ENCODE data around the gene CHRNA3.
"Not testable (repeated sequence)": the region's sequence is repeated elsewhere in the genome, so short reads cannot be mapped to it uniquely, and the experiment has no call there.

Gene CHRNA3

DNA sequence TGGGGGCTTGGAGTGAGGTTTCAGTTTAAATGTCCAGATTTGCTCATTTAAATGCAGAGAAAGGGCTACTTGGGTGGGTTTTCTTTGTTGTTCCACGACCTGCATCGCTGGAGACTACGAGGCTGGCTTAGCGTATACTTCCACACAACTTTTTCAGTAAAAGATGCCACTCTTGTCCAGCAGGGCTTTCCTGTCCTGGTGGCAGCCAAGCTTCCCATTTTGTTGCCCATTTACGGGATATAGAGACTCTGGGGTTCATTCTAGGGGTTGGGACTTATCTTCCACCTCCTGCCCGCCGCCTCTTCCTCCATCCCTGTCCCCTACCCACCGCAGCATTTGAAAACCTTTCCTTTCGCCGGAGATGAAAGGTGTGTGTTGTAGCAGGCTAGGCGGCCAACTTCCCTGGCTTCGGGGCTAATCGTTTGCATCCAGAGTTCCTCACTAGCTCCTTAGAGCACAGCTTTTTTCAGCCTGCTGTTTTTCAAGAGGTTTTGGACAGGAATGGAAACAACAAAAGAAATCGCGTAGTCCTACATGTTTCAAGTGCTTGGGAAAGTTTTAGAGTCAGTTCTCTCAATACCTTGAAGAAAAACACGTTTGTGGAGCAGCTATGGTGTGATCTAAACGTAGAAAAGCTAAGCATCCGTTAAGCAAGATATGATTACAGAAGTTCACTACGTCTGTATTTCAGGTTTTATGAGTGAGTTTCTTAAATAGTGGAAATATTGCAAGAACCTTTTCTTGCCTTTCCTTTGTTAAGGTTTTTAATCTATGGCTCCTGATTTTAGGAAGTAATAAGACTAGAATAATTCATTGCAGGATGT, 54.6 kb downstream of the CHRNA3 start:
- Histone ChIP-seq H3K27ac (peak overlapping the region; percentile 82), H3K9ac (peak overlapping the region; percentile 89), H3K4me1 (peaks cover 31% of the 10 kb centered on the region), H3K4me2 (peak overlapping the region; percentile 87), H3K9me3 (no peaks in the 10 kb centered on the region), H3K36me3 (no peaks in the 10 kb centered on the region), H4K20me1 (peaks cover 11% of the 10 kb centered on the region), H3K4me3 (peak overlapping the region; percentile 91), H3K27me3 (no peaks in the 10 kb centered on the region)
- TF ChIP-seq Cebpa-rat (IDR thresholded peaks at IDR 0.05): no peak

DNA sequence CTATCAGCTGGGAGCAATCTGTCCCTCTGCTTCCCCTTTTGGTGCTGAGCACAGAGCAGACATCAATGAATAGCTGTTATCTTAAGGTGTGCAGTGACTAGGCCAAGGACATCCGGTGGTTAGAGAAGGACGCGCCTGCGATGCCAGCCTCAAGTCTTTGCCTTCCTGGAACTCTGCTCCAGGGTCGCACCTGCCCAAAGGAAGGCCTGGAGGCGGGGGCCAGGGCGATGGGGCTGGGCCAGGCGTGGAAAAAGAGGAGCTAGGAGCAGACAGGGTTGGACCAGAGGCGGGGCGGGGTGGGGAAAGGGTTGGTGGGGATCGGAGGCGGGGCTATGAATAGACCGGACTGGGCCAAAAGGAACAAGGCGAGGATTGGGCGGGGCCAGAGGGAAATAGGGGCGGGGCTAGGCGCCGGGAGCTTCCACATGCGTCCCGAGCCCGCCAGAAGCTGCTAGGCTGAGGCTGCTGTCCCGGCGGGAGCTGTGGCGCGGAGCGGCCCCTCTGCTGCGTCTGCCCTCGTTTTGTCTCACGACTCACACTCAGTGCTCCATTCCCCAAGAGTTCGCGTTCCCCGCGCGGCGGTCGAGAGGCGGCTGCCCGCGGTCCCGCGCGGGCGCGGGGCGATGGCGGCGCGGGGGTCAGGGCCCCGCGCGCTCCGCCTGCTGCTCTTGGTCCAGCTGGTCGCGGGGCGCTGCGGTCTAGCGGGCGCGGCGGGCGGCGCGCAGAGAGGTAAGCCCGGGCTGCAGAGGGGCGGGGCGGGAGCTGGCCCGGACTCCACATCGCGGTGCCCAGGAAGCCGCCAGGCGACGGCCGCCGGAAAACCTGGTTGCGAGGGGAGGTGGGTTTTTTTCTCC, 55.5 kb downstream of the CHRNA3 start, which contains the start of gene CHRNA5:
TSS of gene CHRNA5 (plus strand) at position 424 of the 854 bp plus-strand sequence. CDS start at position 624, 200 bp downstream.
- H3K4me2 ChIP-seq: peak within 1 kb of the TSS; percentile 87
- H3K4me3 ChIP-seq: peak within 1 kb of the TSS; percentile 91
- H3K9ac ChIP-seq: peak within 1 kb of the TSS; percentile 89
- no peaks in the 10 kb centered on the region for H3K9me3 ChIP-seq
- H3K27ac ChIP-seq: peak within 1 kb of the TSS; percentile 82
- H3K4me1 ChIP-seq: peaks cover 31% of the 10 kb centered on the region
- no peak for TF ChIP-seq Cebpa-rat (IDR thresholded peaks at IDR 0.05)
- no peaks in the 10 kb centered on the region for H3K27me3 ChIP-seq
- no peaks in the 10 kb centered on the region for H3K36me3 ChIP-seq
- H4K20me1 ChIP-seq: peaks cover 2% of the 10 kb centered on the region; the same call in 1 of the 2 replicates

DNA sequence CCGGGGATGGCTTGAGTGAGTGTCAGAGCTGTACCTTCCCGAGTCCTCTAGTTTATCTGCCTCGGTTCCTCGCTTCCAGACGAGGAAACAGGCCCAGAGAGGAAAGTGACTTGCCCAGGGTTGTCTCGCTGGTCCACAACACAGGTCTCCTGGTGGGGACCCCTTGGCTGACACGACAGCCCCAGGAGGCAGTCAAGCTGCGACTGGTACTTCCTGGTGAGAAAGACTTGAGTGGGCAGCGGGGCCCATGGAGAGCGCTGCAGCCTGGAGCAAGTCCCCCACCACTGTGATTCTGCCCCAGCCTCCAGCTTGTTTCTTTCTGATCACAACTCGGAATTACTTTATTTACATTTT, 56.1 kb downstream of the CHRNA3 start:
- peak overlapping the region; percentile 91 for H3K4me3 ChIP-seq
- no peaks in the 10 kb centered on the region for H3K9me3 ChIP-seq
- H3K9ac ChIP-seq: peak overlapping the region; percentile 89; the same call in 1 of the 2 replicates
- no peak for TF ChIP-seq Cebpa-rat (IDR thresholded peaks at IDR 0.05)
- no peaks in the 10 kb centered on the region for H4K20me1 ChIP-seq
- H3K4me1 ChIP-seq: peaks cover 31% of the 10 kb centered on the region
- no peak overlapping the region for H3K27ac ChIP-seq
- peak overlapping the region; percentile 87 for H3K4me2 ChIP-seq
- no peaks in the 10 kb centered on the region for H3K27me3 ChIP-seq
- no peaks in the 10 kb centered on the region for H3K36me3 ChIP-seq

DNA sequence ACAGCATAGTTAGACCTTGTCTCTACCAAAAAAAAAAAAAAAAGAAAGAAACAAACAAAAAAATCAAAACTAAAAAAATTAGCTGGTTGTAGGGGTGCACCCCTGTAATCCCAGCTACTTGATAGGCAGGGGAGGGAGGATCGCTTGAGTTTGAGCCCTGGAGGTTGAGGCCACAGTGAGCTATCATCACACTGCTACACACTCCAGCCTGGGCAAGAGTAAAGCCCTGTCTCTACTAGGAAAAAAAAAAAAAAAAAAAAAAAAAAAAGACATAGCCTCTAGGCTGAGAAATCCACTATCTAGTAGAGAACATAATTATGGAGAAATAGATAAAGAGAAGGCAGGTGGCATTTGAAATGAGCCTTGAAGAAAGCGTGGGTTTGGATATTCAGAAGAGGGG, 57.7 kb downstream of the CHRNA3 start:
- no peaks in the 10 kb centered on the region for H4K20me1 ChIP-seq
- no peaks in the 10 kb centered on the region for H3K9me3 ChIP-seq
- no peak overlapping the region for H3K9ac ChIP-seq
- peaks cover 30% of the 10 kb centered on the region for H3K4me1 ChIP-seq
- H3K4me3 ChIP-seq: no peak overlapping the region
- H3K36me3 ChIP-seq: no peaks in the 10 kb centered on the region
- H3K4me2 ChIP-seq: no peak overlapping the region
- TF ChIP-seq Cebpa-rat (IDR thresholded peaks at IDR 0.05): no peak
- no peaks in the 10 kb centered on the region for H3K27me3 ChIP-seq
- H3K27ac ChIP-seq: no peak overlapping the region

DNA sequence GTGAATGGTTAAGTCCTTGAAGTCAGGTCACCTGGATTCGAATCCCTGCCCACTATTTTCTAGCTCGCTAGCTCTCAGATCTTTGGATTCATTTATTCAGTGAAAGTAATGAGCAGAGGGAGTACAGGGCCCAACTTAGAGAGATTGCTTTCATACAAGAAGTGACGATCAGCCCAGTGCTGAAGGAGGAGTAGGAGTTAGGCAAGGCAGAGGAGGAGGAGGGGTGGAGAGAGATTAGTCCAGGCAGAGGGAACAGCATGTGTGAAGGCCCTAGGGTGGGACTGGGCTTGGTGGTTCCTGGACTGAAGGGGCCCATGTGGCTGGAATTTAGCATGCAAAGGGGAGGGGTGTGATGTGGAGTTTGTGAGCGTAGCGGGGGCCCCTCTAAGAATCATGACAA, 59.3 kb downstream of the CHRNA3 start:
- H3K27ac ChIP-seq: no peak overlapping the region
- no peaks in the 10 kb centered on the region for H3K9me3 ChIP-seq
- no peak overlapping the region for H3K4me2 ChIP-seq
- H4K20me1 ChIP-seq: no peaks in the 10 kb centered on the region
- H3K27me3 ChIP-seq: no peaks in the 10 kb centered on the region
- H3K9ac ChIP-seq: no peak overlapping the region
- TF ChIP-seq Cebpa-rat (IDR thresholded peaks at IDR 0.05): no peak
- no peak overlapping the region for H3K4me3 ChIP-seq
- peaks cover 13% of the 10 kb centered on the region for H3K4me1 ChIP-seq
- no peaks in the 10 kb centered on the region for H3K36me3 ChIP-seq

DNA sequence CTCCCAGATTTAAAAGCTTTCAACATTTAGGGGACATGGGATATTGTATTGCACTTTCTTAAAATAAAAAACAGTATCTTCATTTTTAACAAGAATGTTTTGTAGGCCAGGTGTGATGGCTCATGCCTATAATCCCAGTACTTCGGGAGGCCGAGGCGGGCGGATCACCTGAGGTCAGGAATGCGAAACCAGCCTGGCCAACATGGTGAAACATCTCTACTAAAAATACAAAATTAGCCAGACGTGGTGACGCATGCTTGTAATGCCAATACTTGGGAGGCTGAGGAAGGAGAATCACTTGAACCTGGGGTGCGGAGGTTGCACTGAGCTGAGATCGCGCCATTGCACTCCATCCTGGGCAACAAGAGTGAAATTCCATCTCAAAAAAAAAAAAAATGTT, 60.6 kb downstream of the CHRNA3 start:
- not testable (repeated sequence) for H4K20me1 ChIP-seq, H3K9me3 ChIP-seq, H3K27me3 ChIP-seq, H3K4me3 ChIP-seq, H3K27ac ChIP-seq, H3K9ac ChIP-seq, H3K36me3 ChIP-seq, H3K4me2 ChIP-seq, H3K4me1 ChIP-seq

DNA sequence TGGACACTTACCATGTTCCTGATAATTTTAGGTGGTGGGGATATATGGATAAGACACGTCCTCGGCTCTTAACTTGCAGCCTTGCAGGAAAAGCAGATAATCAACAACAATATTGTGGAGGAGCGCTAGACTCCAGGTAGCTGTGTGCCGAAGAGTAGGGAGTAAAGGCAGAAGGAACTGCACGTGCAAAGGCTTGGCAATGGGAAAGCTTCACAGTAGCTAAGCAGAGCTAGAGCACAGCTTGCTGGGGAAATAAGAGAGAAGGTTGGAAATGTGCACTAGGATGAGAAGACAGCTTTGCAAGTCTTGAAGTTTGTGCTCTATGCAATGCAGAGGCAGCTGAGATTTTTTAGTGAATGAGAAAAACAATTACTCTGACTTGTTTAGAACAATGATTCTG, 68.2 kb downstream of the CHRNA3 start:
- Histone ChIP-seq H3K4me1 (no peaks in the 10 kb centered on the region), H3K27ac (no peak overlapping the region), H3K9ac (no peak overlapping the region), H3K4me2 (no peak overlapping the region), H3K27me3 (no peaks in the 10 kb centered on the region), H3K36me3 (peaks cover 36% of the 10 kb centered on the region), H3K9me3 (no peaks in the 10 kb centered on the region), H3K4me3 (no peak overlapping the region), H4K20me1 (peaks cover 13% of the 10 kb centered on the region; the same call in 1 of the 2 replicates)
- TF ChIP-seq Cebpa-rat (IDR thresholded peaks at IDR 0.05): no peak

DNA sequence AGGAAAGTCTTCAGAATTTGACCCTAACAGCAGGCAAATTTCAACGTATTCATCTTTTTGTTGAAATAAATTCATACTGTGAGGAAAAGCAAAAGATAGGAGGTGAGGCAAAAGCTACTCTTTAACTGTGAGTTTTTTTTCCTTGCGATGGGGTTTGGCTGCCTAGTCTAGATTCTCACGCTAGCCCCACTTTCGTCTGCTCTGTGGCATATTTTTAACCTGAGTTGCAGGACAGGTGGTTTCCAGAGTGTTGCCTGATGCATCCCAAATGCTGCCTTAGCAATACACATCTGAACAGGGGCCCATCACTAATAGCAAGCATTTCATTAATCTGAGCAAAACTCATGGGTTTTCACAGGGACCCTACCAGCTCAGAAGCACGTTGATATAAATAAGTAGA, 68.9 kb downstream of the CHRNA3 start:
- no peaks in the 10 kb centered on the region for H3K27me3 ChIP-seq
- TF ChIP-seq Cebpa-rat (IDR thresholded peaks at IDR 0.05): no peak
- no peaks in the 10 kb centered on the region for H3K9me3 ChIP-seq
- H3K4me3 ChIP-seq: no peak overlapping the region
- no peak overlapping the region for H3K4me2 ChIP-seq
- no peaks in the 10 kb centered on the region for H3K4me1 ChIP-seq
- peaks cover 18% of the 10 kb centered on the region; the same call in 1 of the 2 replicates for H4K20me1 ChIP-seq
- peaks cover 43% of the 10 kb centered on the region for H3K36me3 ChIP-seq
- no peak overlapping the region for H3K27ac ChIP-seq
- no peak overlapping the region for H3K9ac ChIP-seq

DNA sequence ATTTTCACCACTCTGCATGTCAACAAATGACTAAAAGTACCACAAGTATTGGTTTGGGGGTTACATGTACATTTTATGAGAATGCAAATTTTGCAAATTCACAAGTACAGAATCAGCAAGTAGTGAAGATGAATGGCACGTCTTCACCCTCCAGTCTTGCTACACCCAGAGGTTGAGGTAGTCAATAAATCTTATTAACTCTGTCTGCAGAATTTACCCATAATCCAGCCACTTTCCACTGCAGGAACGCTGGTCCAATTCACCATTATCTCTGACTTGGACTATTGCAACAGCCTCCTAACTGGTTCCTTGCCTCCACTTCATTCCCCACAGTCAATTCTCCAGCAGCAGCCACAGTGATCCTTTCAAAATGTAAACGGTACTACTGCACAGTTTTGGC, 70.0 kb downstream of the CHRNA3 start:
- Histone ChIP-seq H3K27ac (no peak overlapping the region), H3K4me2 (no peak overlapping the region), H4K20me1 (peaks cover 23% of the 10 kb centered on the region; the same call in 1 of the 2 replicates), H3K9ac (no peak overlapping the region), H3K36me3 (peaks cover 54% of the 10 kb centered on the region), H3K27me3 (no peaks in the 10 kb centered on the region), H3K9me3 (no peaks in the 10 kb centered on the region), H3K4me3 (no peak overlapping the region), H3K4me1 (no peaks in the 10 kb centered on the region)
- TF ChIP-seq Cebpa-rat (IDR thresholded peaks at IDR 0.05): no peak

DNA sequence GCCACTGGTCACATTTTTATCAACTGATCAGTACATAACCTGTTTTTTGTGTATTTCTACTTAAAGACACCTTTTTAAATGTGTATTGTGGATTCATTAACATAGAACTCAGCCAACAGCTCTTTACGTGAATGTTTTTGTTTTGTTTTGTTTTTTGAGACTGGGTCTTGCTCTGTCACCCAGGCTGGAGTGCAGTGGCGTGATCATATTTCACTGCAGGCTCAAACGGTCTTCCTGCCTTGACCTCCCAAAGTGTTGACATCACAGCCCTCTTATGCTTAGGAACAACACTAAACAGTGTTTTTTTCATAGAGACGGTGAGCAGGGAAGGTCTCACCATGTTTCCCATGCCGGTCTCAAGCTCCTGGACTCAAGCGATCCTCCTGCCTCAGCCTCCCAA, 70.6 kb downstream of the CHRNA3 start:
- H3K36me3 ChIP-seq: peaks cover 60% of the 10 kb centered on the region
- TF ChIP-seq Cebpa-rat (IDR thresholded peaks at IDR 0.05): no peak
- H3K4me1 ChIP-seq: no peaks in the 10 kb centered on the region
- H3K27me3 ChIP-seq: no peaks in the 10 kb centered on the region
- no peak overlapping the region for H3K9ac ChIP-seq
- no peaks in the 10 kb centered on the region for H3K9me3 ChIP-seq
- no peak overlapping the region for H3K27ac ChIP-seq
- H4K20me1 ChIP-seq: peaks cover 28% of the 10 kb centered on the region; the same call in 1 of the 2 replicates
- no peak overlapping the region for H3K4me3 ChIP-seq
- no peak overlapping the region for H3K4me2 ChIP-seq

Data from BLaER1 (cell line).